Inferior parietal cortex (tissue), 1 donor: ENCODE measurements around the gene EPS8L1.
A peak's percentile ranks its signal among the peaks of the same experiment; 100 is the strongest.

Experiments used
- DNase-seq: peaks from one replicate; pipeline ENCODE4 v3.0.0-alpha.2; 2016; ENCODE audit errors: extremely low spot score

EPS8L1 gene

GRCh38 chr19:55080121-55080967 is 4.7 kb downstream of the EPS8L1 start:
- DNase-seq, result no peak

GRCh38 chr19:55080968-55081769 is 5.5 kb downstream of the EPS8L1 start:
- no peak for DNase-seq

- no peak for DNase-seq
These were observed 6.0 kb downstream of the EPS8L1 start for GRCh38 chr19:55081770-55082019.

GRCh38 chr19:55082020-55082851 is 6.6 kb downstream of the EPS8L1 start:
- DNase-seq, result no peak

GRCh38 chr19:55083004-55083850 is 7.6 kb downstream of the EPS8L1 start:
- no peak for DNase-seq

- DNase-seq, result no peak
These were observed 8.7 kb downstream of the EPS8L1 start for GRCh38 chr19:55084416-55084815.

GRCh38 chr19:55085923-55086715 is 10.4 kb downstream of the EPS8L1 start:
- no peak for DNase-seq

- peak; percentile 50 for DNase-seq
These were observed 11.3 kb downstream of the EPS8L1 start for GRCh38 chr19:55086730-55087541.

GRCh38 chr19:55087542-55087901 is 11.9 kb downstream of the EPS8L1 start:
- no peak for DNase-seq

GRCh38 chr19:55088021-55088451 is 12.4 kb downstream of the EPS8L1 start:
- no peak for DNase-seq

GRCh38 chr19:55088543-55089341 is 13.1 kb downstream of the EPS8L1 start:
- DNase-seq, result peak; percentile 81

- no peak for DNase-seq
These were observed 13.8 kb downstream of the EPS8L1 start for GRCh38 chr19:55089342-55089944.

GRCh38 chr19:55090564-55090963 is 14.9 kb downstream of the EPS8L1 start:
- DNase-seq, result no peak

GRCh38 chr19:55091126-55091910 is 15.6 kb downstream of the EPS8L1 start:
- DNase-seq, result no peak

GRCh38 chr19:55091955-55092354 is 16.3 kb downstream of the EPS8L1 start:
- no peak for DNase-seq

GRCh38 chr19:55092423-55093318 is 17.0 kb downstream of the EPS8L1 start:
- no peak for DNase-seq
